Left ventricle myocardium superior (tissue), 1 donor: ENCODE data around the gene PARD6B. TPM values are rescaled to one million over a fixed set of nuclear protein-coding genes. Genes with fewer than 3 reads are reported as not detected.

Experiments used
- ATAC-seq: fragments of 200-7000 bp; cut with Tn5 transposase; one replicate; pipeline ENCODE4 v1.9.1; 2020; ENCODE audit warnings: mild to moderate bottlenecking, moderate library complexity
- DNase-seq: peaks from one replicate; pipeline ENCODE4 v3.0.0-alpha.2; 2020
- intact Hi-C: fragments of 100-400 bp; cut with micrococcal nuclease; formaldehyde crosslinking; loops from one replicate; pipeline ENCODE4 v1.11.0; 2022
- total RNA-seq: library from RNA; stranded (reverse); fragmentation: NEBNext Ultra II Directional; extraction: Animal tissue kit (Norgen Biotek cat#: 25700); gene quantifications from one replicate; pipeline ENCODE4 v1.2.1, GENCODE V29; 2021
- donor health status: DM: no; HTN: yes; CAD: no; lungs with severe emphysema.

The PARD6B gene
- total RNA-seq, 1 donor from 2014 or later, result 7.1 TPM

- no peak for ATAC-seq
- intact Hi-C loops, result no loop called here
- DNase-seq, result no peak
Measured at GRCh38 chr20:50734730-50735679, 3.6 kb downstream of the PARD6B start.

DNA sequence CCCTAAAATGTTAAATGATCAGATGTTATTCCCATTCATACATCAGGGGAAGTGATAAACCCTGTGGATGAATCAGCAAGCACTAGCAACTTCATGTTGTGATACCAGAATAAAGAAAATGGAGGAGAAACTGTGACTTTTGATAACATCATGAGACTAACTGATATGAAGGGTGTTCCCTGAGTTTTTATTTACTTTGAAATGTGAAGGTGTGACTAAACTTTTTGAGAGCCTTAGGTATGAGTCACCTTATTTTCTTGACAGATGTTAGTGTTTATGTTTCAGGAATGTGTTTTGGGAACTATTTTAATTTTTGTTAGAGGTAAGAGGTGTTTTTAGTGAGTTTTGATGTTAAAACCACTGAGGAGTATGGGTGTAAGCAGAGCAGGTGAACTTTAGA lies 4.4 kb downstream of the PARD6B start:
- intact Hi-C loops, result no loop called here
- ATAC-seq, result no peak
- DNase-seq, result no peak

GRCh38 chr20:50737352-50737751 lies 6.0 kb downstream of the PARD6B start:
- no peak for ATAC-seq
- intact Hi-C loops, result no loop called here
- DNase-seq, result no peak

GRCh38 chr20:50743087-50743486 lies 11.7 kb downstream of the PARD6B start:
- intact Hi-C loops, result loop anchor here (10.0 kb wide), 1 partner anchor 88 kb away; no protein-coding TSS in a partner anchor
- DNase-seq (no peak), ATAC-seq (peak; percentile 18)

GRCh38 chr20:50744143-50744792 lies 12.9 kb downstream of the PARD6B start:
- DNase-seq, result peak; percentile 68
- ATAC-seq, result peak; percentile 90
- intact Hi-C loops, result loop anchor here (10.0 kb wide), 1 partner anchor 89 kb away; no protein-coding TSS in a partner anchor

DNA sequence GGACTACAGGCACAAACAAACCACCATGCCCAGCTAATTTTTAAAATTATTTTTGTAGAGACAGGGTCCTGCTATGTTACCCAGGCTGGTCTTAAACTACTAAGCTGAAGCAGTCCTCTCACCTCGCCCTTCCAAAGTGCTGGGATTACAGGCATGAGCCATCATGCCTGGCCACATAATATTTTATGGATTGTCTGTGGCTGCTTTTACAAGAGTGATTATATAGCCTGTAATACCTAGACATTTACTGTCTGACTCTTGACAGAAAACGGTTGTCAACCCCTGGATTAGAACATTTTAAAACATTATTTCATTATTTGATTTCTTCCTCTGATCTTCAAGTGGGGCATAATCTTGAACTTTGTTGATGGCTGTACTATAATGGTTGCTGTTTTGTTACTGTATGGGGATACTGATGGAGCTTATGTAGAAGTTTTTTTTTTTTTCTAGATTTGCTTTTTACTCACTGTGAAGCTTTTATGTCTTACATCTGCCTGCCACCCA lies 14.3 kb downstream of the PARD6B start:
- ATAC-seq, result no peak
- intact Hi-C loops, result loop anchor here (10.0 kb wide), 1 partner anchor 91 kb away; no protein-coding TSS in a partner anchor
- no peak for DNase-seq

DNA sequence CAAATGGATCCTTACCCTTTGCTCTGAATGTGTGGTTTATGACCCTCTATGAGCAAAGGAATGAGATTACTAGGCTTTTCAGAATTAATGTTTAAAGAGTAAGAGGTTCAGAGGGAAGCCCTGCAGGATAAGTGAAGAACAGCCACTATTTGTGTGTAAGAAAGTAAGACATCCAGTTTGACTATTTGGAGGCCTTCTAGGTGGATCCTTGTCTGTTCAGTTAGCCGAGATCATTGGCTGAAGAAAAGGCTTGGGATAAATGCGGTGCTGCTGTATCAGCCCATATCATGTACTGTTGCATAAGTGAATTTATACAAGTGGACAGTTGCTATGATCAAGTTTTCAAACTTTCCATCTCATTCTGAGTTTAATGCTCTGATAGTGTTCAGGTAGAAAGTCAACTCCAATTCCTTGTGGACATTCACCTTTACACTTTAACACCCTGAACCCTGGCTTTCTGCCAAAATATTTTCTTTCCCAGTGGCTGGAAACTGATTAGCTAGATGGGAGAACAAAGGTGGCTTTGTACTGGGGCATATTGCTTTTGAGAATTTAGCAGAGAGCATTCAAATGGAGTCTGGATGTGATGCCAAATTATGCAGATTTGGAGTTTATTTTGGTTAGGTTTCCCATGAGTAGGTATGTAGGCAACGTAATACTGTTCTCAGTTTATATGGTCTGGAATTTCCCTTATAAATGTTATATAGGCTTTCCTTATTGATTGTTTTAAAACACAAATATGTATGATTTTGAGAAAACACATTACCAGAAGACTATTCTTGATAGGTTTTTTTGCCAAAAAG lies 15.0 kb downstream of the PARD6B start:
- intact Hi-C loops, result loop anchor here (10.0 kb wide), 1 partner anchor 92 kb away; no protein-coding TSS in a partner anchor
- DNase-seq, result no peak
- no peak for ATAC-seq

DNA sequence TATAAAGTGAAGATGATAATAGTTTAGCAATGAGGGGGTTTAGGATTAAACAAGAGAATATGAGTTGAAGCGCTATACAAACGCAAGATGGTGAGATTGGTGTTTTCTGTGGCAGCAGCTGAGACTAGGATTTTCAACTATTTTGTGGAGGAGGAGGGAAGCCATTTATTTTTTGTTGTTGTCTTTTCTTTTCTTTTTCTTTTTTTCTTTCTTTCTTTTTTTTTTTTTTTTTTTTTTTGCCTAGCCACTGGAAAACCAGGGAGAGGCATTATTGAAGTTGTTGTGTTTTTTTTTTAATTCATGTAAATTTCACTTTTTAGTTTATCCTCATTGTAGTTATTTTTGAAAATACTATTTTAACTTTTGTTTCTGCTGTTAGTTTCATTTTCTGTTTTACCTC lies 15.9 kb downstream of the PARD6B start:
- intact Hi-C loops, result loop anchor here (10.0 kb wide), 1 partner anchor 92 kb away; no protein-coding TSS in a partner anchor
- no peak for ATAC-seq
- DNase-seq, result no peak

- intact Hi-C loops, result no loop called here
- DNase-seq (no peak), ATAC-seq (no peak)
Measured at GRCh38 chr20:50750145-50750671, 18.8 kb downstream of the PARD6B start.

GRCh38 chr20:50753152-50753551 lies 21.8 kb downstream of the PARD6B start:
- DNase-seq (no peak), ATAC-seq (no peak)
- intact Hi-C loops, result no loop called here

DNA sequence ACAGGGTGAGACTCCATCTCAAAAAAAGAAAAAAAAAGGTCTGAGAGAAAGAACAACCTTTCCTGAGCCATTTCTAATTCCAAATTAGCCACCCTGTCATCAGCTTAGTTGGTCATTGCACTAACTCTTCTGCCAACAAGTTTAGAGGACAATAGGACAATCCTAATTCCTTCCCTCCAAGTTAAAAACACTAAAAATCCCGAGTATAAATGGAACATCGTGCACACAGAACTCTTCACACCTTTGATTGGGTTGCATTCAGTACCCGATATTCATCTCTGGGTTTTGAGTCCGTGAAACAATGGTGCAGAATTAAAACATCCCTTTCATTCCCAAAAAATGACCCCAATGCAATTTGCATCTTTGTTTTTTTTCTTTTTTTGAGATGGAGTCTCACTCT lies 23.0 kb downstream of the PARD6B start:
- no peak for ATAC-seq
- DNase-seq, result no peak
- intact Hi-C loops, result no loop called here

DNA sequence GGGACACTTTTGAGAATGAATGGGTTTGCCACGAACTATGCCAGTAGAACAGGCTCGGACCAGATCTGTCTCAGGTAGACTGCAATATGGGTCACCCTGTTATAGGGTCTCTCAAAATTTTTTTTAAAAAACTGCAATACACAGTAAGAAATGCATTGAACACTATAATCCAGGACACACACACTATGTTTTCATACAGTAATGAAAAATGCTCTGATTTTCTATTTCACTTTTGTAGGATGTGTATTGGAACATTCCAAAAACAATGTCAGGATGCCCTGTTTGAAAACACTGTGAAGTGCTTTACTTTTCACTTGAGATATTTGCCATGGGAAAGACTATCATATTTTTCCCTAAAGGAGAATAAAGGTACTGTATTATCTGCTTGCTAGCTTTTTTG lies 25.1 kb downstream of the PARD6B start:
- ATAC-seq (no peak), DNase-seq (no peak)
- intact Hi-C loops, result no loop called here

GRCh38 chr20:50758469-50758868 lies 27.1 kb downstream of the PARD6B start:
- intact Hi-C loops, result no loop called here
- DNase-seq (no peak), ATAC-seq (no peak)

GRCh38 chr20:50758992-50759391 lies 27.6 kb downstream of the PARD6B start:
- ATAC-seq (no peak), DNase-seq (no peak)

GRCh38 chr20:50759678-50760077 lies 28.3 kb downstream of the PARD6B start:
- intact Hi-C loops, result no loop called here
- DNase-seq (no peak), ATAC-seq (no peak)

More at GRCh38 chr20:50758992-50759391, 27.6 kb downstream of the PARD6B start:
- intact Hi-C loops, result no loop called here

DNA sequence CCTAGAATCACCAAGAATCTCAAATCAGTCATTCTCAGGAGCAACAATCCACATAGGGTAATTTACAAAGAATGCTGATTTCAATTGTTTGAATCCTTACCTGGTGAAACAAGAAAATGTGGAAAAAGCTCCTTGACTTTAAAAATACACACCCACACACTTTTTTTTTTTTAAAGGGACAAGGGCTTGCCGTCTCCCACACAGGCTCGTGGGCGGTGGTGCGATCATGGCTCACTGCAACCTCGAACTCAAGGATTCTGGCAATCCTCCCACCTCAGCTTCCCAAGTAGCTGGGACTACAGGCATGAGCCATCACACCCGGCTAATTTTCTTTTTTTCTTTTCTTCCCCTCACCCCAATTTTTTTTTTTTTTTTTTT lies 30.7 kb downstream of the PARD6B start:
- DNase-seq (no peak), ATAC-seq (peak; percentile 5)
- intact Hi-C loops, result no loop called here

GRCh38 chr20:50762435-50763220 lies 31.2 kb downstream of the PARD6B start:
- peak; percentile 98 for ATAC-seq
- peak; percentile 90 for DNase-seq
- intact Hi-C loops, result no loop called here
